HepG2 (cell line): ENCODE results near the gene NCOR2. TPM values are rescaled to one million over a fixed set of nuclear protein-coding genes. Genes with fewer than 3 reads are reported as not detected.

Source experiments
- ATAC-seq: fragments of 200-7000 bp; cut with Tn5 transposase; 3 replicates; pipeline ENCODE4 v1.9.1; 2020; ENCODE audit warnings: mild to moderate bottlenecking, moderate library complexity
- BruUV-seq: library from RNA; stranded (reverse); fragments of 400-500 nt; replicated peaks from 2 replicates; lab custom pipeline; 2021; lab: Mats Ljungman, UMichigan
- CTCF ChIA-PET: fragments of 300-600 bp; formaldehyde crosslinking; extraction: SDS; loops from one replicate; lab custom pipeline; 2021; ENCODE audit warnings: low total read pairs, inconsistent platforms, low intra/inter-chr PET ratio; lab: Yijun Ruan, JAX
- POLR2A ChIA-PET: fragments of 350-600 bp; sonication (Branson Sonifier 250); formaldehyde crosslinking; loops from one replicate; lab custom pipeline; 2020; ENCODE audit warnings: antibody characterized with exemption, inconsistent platforms; lab: Yijun Ruan, JAX
- DNase-seq: peaks from one replicate; pipeline ENCODE4 v3.0.0-alpha.2; 2015; ENCODE audit warnings: low spot score
- FAIRE-seq: peaks from 3 replicates; lab custom pipeline; 2011; peaks lifted over from hg19 to GRCh38; lab: Jason Lieb, UNC
- H2AFZ ChIP-seq: one replicate; pipeline ENCODE4 v1.6.1; 2011; ENCODE audit warnings: low read length, inconsistent platforms
- H3K27ac ChIP-seq: fragments of 300-600 bp; 3 replicates; pipeline ENCODE4 v1.8.0; 2011; ENCODE audit warnings: mixed run types, mild to moderate bottlenecking, mixed read lengths, low read length, inconsistent platforms; ENCODE audit not compliant: insufficient read depth; ENCODE audit errors: extremely low read length
- H3K27me3 ChIP-seq, 2 experiments: fragments of 200-600 bp in 1 of 2; 2 replicates in 1 of 2; 3 replicates in 1 of 2; pipeline versions ENCODE4 v1.6.0 to v1.8.0; 2011; ENCODE audit warnings: low read length in 2 of 2, mild to moderate bottlenecking in 2 of 2, moderate library complexity in 2 of 2, inconsistent platforms in 1 of 2; ENCODE audit not compliant: insufficient read depth in 2 of 2, control insufficient read depth in 1 of 2
- H3K36me3 ChIP-seq, 2 experiments: fragments of 200-600 bp in 1 of 2; replicated peaks in 1 of 2; 2 replicates in 1 of 2; 3 replicates in 1 of 2; pipeline versions ENCODE4 v1.5.1 to v1.8.0; 2011; ENCODE audit warnings: low read length in 2 of 2, inconsistent platforms in 1 of 2; ENCODE audit not compliant: insufficient read depth in 2 of 2, control insufficient read depth in 1 of 2
- H3K4me1 ChIP-seq: 2 replicates; pipeline ENCODE4 v1.5.1; 2012; ENCODE audit warnings: low read length, inconsistent platforms; ENCODE audit not compliant: insufficient read depth
- H3K4me2 ChIP-seq: 2 replicates; pipeline ENCODE4 v1.6.0; 2011; ENCODE audit warnings: low read depth, low read length, inconsistent platforms
- H3K4me3 ChIP-seq, 3 experiments: fragments of 200-600 bp in 1 of 3; sonication (generic), shearing (Covaris generic) in 1 of 3; replicated peaks in 1 of 3; 2 replicates each; pipeline ENCODE4 v1.5.1; 2011 to 2016; ENCODE audit warnings: low read length in 3 of 3, inconsistent platforms in 2 of 3, low read depth in 2 of 3, mild to moderate bottlenecking in 2 of 3, control low read depth in 1 of 3, mixed read lengths in 1 of 3; ENCODE audit not compliant: insufficient read depth in 1 of 3
- H3K79me2 ChIP-seq: one replicate; pipeline ENCODE4 v1.6.1; 2011; ENCODE audit warnings: low read length, inconsistent platforms; ENCODE audit not compliant: insufficient read depth
- H3K9ac ChIP-seq: 2 replicates; pipeline ENCODE4 v1.6.0; 2011; ENCODE audit warnings: mild to moderate bottlenecking, low read depth, low read length, inconsistent platforms; ENCODE audit not compliant: insufficient read depth
- H3K9me3 ChIP-seq: 2 replicates; pipeline ENCODE4 v1.5.1; 2012; ENCODE audit warnings: mild to moderate bottlenecking, low read length
- H4K20me1 ChIP-seq: 2 replicates; pipeline ENCODE4 v1.6.0; 2011; ENCODE audit warnings: inconsistent platforms, mild to moderate bottlenecking, low read length, moderate library complexity; ENCODE audit not compliant: insufficient read depth
- HMGXB4 ChIP-seq, 2 experiments: sonication (generic) in 1 of 2; formaldehyde crosslinking in 1 of 2; IDR thresholded peaks; 2 replicates each; pipeline versions ENCODE4 v1.4.0 to v1.6.1; 2018 to 2020; ENCODE audit warnings: missing genetic modification reagents in 2 of 2, borderline replicate concordance in 1 of 2, low read depth in 1 of 2, mild to moderate bottlenecking in 1 of 2, missing biosample characterization in 1 of 2
- MYC ChIP-seq: sonication (generic); formaldehyde crosslinking; IDR thresholded peaks from 2 replicates; pipeline ENCODE4 v1.9.0; 2021; ENCODE audit warnings: missing genetic modification reagents, borderline replicate concordance
- RARA ChIP-seq: IDR thresholded peaks from 2 replicates; pipeline ENCODE4 v1.6.1; 2016; ENCODE audit warnings: missing genetic modification reagents, missing compliant biosample characterization
- SOX5 ChIP-seq: IDR thresholded peaks from 2 replicates; pipeline ENCODE4 v1.6.1; 2016; ENCODE audit warnings: borderline replicate concordance
- TBX2 ChIP-seq: sonication (generic); formaldehyde crosslinking; IDR thresholded peaks from 2 replicates; pipeline ENCODE4 v1.5.0; 2020; ENCODE audit warnings: missing genetic modification reagents, mild to moderate bottlenecking, borderline replicate concordance
- TIGD3 ChIP-seq: sonication (generic); formaldehyde crosslinking; IDR thresholded peaks from 2 replicates; pipeline ENCODE4 v1.5.1; 2020; ENCODE audit warnings: mild to moderate bottlenecking, missing genetic modification reagents, borderline replicate concordance
- USF2 ChIP-seq, 2 experiments: sonication (generic) in 1 of 2; formaldehyde crosslinking in 1 of 2; IDR thresholded peaks; 2 replicates each; pipeline versions ENCODE4 v1.5.1 to v1.6.1; 2011 to 2020; ENCODE audit warnings: borderline replicate concordance in 1 of 2, low read depth in 1 of 2, low read length in 1 of 2, mild to moderate bottlenecking in 1 of 2, missing genetic modification reagents in 1 of 2, moderate library complexity in 1 of 2
- YEATS4 ChIP-seq: sonication (generic); formaldehyde crosslinking; IDR thresholded peaks from 2 replicates; pipeline ENCODE4 v1.4.0; 2020; ENCODE audit warnings: missing genetic modification reagents, borderline replicate concordance
- ZMYM3 ChIP-seq: sonication (generic); formaldehyde crosslinking; IDR thresholded peaks from 2 replicates; pipeline ENCODE4 v1.5.1; 2020; ENCODE audit warnings: mild to moderate bottlenecking, missing genetic modification reagents
- ZNF777 ChIP-seq: sonication (generic); formaldehyde crosslinking; IDR thresholded peaks from 2 replicates; pipeline ENCODE4 v1.4.0; 2020; ENCODE audit warnings: missing genetic modification reagents
- WGBS: methylation state at CpG from one replicate; pipeline ENCODE4 v1.1.6; 2017; ENCODE audit warnings: low lambda C conversion rate; 5-methylcytosine and 5-hydroxymethylcytosine counted together
- in situ Hi-C: cut with HindIII; loops from 2 replicates; pipeline ENCODE4 v1.10.0; 2017; ENCODE audit warnings: low pct_unique_long_range_greater_than_20kb; ENCODE audit not compliant: extremely low pct_ligation_motif_present
- intact Hi-C: fragments of 100-400 bp; cut with micrococcal nuclease; formaldehyde crosslinking; loops from one replicate; pipeline ENCODE4 v1.10.0; 2022; ENCODE audit not compliant: unreplicated experiment
- polyA plus RNA-seq, 8 experiments: library from polyadenylated mRNA; depleted of rRNA in 3 of 8; stranded (reverse) in 7 of 8; unstranded in 1 of 8; fragments of >200 nt; fragmentation: Illumina TruSeq in 4 of 8; extraction: Trizol in 4 of 8; gene quantifications; 2 replicates each; pipeline versions ENCODE4 v1.2.1 to v1.2.3, GENCODE V29; 2011 to 2016; ENCODE audit warnings: low read depth in 4 of 8, missing spikeins in 1 of 8, mixed read lengths in 1 of 8; ENCODE audit not compliant: insufficient read depth in 1 of 8
- total RNA-seq, 5 experiments: library from RNA; depleted of rRNA; stranded (reverse); fragments of >200 nt; fragmentation: Illumina TruSeq; extraction: Trizol; gene quantifications; 2 replicates each; pipeline ENCODE4 v1.2.3, GENCODE V29; 2016; ENCODE audit warnings: low read depth in 1 of 5

NCOR2 gene
- total and polyA plus RNA-seq, 2 of the 13 experiments (the other 11 are each of a cell fraction or from before 2014, with no cell fraction given) = 4.5 to 5.7 TPM

GRCh38 chr12:124539084-124540041 lies 28.0 kb downstream of the NCOR2 start (continued):
- TF ChIP-seq ZMYM3 (CRISPR knock-in tag) = peak; percentile 24
- TF ChIP-seq HMGXB4 (CRISPR knock-in tag; IDR thresholded peaks at IDR 0.05; ENCODE audit: borderline replicate concordance in 1 of 2, low read depth in 1 of 2) = no peak
- 0 out of 2 replicates have a peak, but pooled peaks have one; percentile 56 for TF ChIP-seq TIGD3 (CRISPR knock-in tag)
- 0 out of 2 replicates have a peak, but pooled peaks have one; percentile 13 for TF ChIP-seq ZNF777

GRCh38 chr12:124538194-124539082 lies 29.0 kb downstream of the NCOR2 start:
- peak overlapping the region; percentile 86 for H3K4me2 ChIP-seq
- DNase-seq (peak; percentile 41), ATAC-seq (peak; percentile 60), FAIRE-seq (no peak)
- in situ Hi-C loops (no loop called here), intact Hi-C loops (no loop called here)
- H4K20me1 ChIP-seq = peaks cover 29% of the 10 kb centered on the region; the same call in 1 of the 2 replicates
- peak overlapping the region; percentile 38 for H3K27ac ChIP-seq
- H3K36me3 ChIP-seq = no peaks in the 10 kb centered on the region
- no peaks in the 10 kb centered on the region for H3K27me3 ChIP-seq
- no TSS peak for BruUV-seq
- 24% methylated on average over 16 of the region's 22 CpGs for WGBS
- H2AFZ ChIP-seq = no peak overlapping the region
- H3K79me2 ChIP-seq = peaks cover 21% of the 10 kb centered on the region
- ChIA-PET POLR2A (interaction anchor here (2.8 kb wide), 1 partner anchor 19 kb away, joined by 9 read pairs; no protein-coding TSS in a partner anchor), CTCF (no interaction called here)
- no peaks in the 10 kb centered on the region for H3K9me3 ChIP-seq
- H3K4me1 ChIP-seq = peaks cover 35% of the 10 kb centered on the region
- peak overlapping the region; percentile 53 for H3K9ac ChIP-seq
- peak overlapping the region; percentile 14 to 63 (median 46); a peak in 5 of 6 replicates for H3K4me3 ChIP-seq
- peak; percentile 13; the same call in 1 of the 2 replicates for TF ChIP-seq SOX5 (CRISPR knock-in tag)
- peak; percentile 31; the same call in 1 of the 2 replicates for TF ChIP-seq USF2 (IDR thresholded peaks at IDR 0.05; ENCODE audit: low read depth, low read length)
- no peak for TF ChIP-seq USF2 (CRISPR knock-in tag; IDR thresholded peaks at IDR 0.05; ENCODE audit: borderline replicate concordance)
- peak; percentile 59 for TF ChIP-seq MYC (CRISPR knock-in tag)
- TF ChIP-seq TBX2 (CRISPR knock-in tag) = peak; percentile 55; the same call in 1 of the 2 replicates
- TF ChIP-seq YEATS4 (CRISPR knock-in tag) = peak; percentile 42; the same call in 1 of the 2 replicates
- TF ChIP-seq RARA = peak; percentile 47; the same call in 1 of the 2 replicates
